Naive B cell (primary cell): ENCODE results near the gene CDH1. TPM values are rescaled to one million over a fixed set of nuclear protein-coding genes. Genes with fewer than 3 reads are reported as not detected.

Experiments
- ATAC-seq, 2 donors: fragments of 150-1000 bp; cut with Tn5 transposase; 2 replicates each; pipeline ENCODE4 v1.10.0; 2021; ENCODE audit warnings: low read depth in 2 of 2, mild to moderate bottlenecking in 2 of 2, moderate library complexity in 2 of 2
- DNase-seq: peaks from one replicate; pipeline ENCODE4 v3.0.0; 2022
- H3K27ac Mint-ChIP-seq, 6 donors: one replicate each; pipeline ENCODE4 v1.8.0; 2020 to 2022; ENCODE audit warnings: mild to moderate bottlenecking in 6 of 6, mixed read lengths in 6 of 6, moderate library complexity in 5 of 6, inconsistent platforms in 2 of 6
- H3K27me3 Mint-ChIP-seq, 3 donors: one replicate each; pipeline ENCODE4 v1.8.0; 2021 to 2022; ENCODE audit warnings: mixed read lengths in 3 of 3, mild to moderate bottlenecking in 1 of 3
- H3K36me3 Mint-ChIP-seq, 2 donors: one replicate each; pipeline ENCODE4 v1.8.0; 2020 to 2022; ENCODE audit warnings: mixed read lengths in 2 of 2, inconsistent platforms in 1 of 2, mild to moderate bottlenecking in 1 of 2
- H3K4me1 Mint-ChIP-seq, 3 donors: one replicate each; pipeline ENCODE4 v1.8.0; 2020 to 2022; ENCODE audit warnings: mixed read lengths in 3 of 3, inconsistent platforms in 1 of 3, mild to moderate bottlenecking in 1 of 3, moderate library complexity in 1 of 3
- H3K4me3 Mint-ChIP-seq, 8 donors: one replicate each; pipeline ENCODE4 v1.8.0; 2020 to 2022; ENCODE audit warnings: mild to moderate bottlenecking in 8 of 8, mixed read lengths in 8 of 8, moderate library complexity in 8 of 8, inconsistent platforms in 2 of 8
- H3K9me3 Mint-ChIP-seq, 7 donors: one replicate each; pipeline ENCODE4 v1.8.0; 2020 to 2022; ENCODE audit warnings: mixed read lengths in 7 of 7, mild to moderate bottlenecking in 5 of 7, inconsistent platforms in 2 of 7, moderate library complexity in 1 of 7
- polyA plus RNA-seq, 6 donors: library from polyadenylated mRNA; unstranded; fragments of 300-500 nt; fragmentation: Illumina TruSeq; gene quantifications; one replicate each; pipeline ENCODE4 v1.2.3, GENCODE V29; 2021; ENCODE audit warnings: low read depth in 6 of 6

Gene CDH1
- polyA plus RNA-seq, 6 donors from 2014 or later, result not detected

DNA sequence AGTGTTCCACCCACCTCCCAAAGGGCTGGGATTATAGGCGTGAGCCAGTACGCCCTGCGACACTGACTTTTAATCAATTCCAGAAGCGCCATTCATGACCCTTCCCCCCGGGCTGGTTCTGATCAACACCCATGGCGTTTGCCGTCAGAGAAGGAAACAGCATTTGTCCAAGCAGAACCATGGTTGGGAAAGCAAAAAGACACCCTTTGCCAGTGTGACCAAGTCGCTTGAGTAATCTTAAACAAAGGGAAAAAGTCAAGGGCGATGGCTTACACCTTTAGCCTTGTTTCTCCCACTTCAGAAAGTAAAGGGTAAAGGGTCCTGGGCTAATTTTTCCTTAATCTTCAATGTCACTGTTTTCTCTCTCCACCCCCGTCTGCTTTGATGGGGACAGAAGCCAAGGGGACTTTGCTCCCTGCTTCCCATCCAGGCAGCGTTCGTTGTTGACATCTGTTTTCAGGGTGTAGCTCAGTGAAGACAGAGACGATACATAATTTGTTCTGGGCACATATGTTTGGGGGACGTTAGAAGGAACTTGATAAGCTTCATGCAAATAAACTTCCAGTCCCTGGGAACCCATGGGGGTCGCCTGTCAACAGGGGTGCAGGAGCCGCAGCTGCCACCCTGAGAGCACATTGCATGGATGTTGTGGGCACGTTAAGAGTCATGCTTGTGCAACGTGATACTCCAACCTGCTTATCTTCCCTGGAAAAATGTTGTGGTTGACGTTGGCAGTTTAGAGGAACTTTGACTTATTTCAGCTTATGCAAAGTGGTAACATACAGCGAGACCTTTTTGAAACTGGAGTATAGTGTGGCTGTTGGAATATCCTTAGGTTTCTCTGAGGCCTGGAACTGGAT is 55.6 kb downstream of the CDH1 start:
- Mint-ChIP-seq H3K4me3 (no peak overlapping the region), H3K27ac (no peak overlapping the region), H3K4me1 (no peaks in the 10 kb centered on the region), H3K36me3 (no peaks in the 10 kb centered on the region), H3K27me3 (peaks cover 0 to 9% (median 4%) of the 10 kb centered on the region in 3 donors), H3K9me3 (no peaks in the 10 kb centered on the region)
- no peak for ATAC-seq
- no peak for DNase-seq

DNA sequence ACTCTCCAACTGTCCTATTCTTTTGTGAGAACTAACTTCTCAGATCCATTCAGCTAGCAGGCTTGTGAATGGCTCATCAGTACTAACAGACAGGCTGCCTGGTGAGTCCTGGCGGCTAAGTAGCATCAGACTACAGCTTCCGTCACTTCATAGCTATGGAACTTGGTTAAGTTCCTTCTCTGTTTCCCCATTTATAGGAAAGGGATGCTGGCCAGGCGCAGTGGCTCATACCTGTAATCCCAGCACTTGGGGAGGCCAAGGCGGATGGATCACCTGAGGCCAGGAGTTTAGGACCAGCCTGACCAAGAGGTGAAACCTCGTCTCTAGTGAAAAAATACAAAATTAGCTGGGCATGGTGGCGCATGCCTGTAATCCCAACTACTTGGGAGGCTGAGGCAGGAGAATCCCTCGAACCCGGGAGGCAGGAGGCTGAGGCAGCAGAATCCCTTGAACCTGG is 56.3 kb downstream of the CDH1 start:
- Mint-ChIP-seq H3K4me1 (no peaks in the 10 kb centered on the region), H3K36me3 (no peaks in the 10 kb centered on the region), H3K9me3 (no peaks in the 10 kb centered on the region), H3K27ac (no peak overlapping the region), H3K27me3 (peaks cover 0 to 9% (median 4%) of the 10 kb centered on the region in 3 donors), H3K4me3 (no peak overlapping the region)
- DNase-seq (no peak), ATAC-seq (no peak)

DNA sequence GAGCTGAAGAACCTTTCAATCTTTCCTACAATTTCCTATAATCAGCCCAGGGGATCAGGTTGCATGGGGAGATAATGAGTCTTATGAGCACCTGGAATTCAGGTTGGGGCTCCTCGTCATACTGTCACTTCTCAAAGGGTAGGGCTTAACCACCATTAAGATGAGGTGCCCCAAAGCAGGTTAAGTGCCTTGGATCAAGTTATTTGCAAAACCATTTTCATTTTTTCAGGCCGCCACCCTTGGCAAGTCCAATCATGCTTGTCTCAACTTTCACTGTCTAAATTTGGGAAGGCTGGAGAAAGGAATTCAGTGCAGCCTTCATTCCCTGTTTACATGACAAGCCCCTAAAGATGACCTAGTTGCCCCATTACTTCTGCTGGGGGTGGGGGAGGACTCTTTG is 61.3 kb downstream of the CDH1 start:
- H3K4me1 Mint-ChIP-seq, result no peaks in the 10 kb centered on the region
- H3K36me3 Mint-ChIP-seq, result no peaks in the 10 kb centered on the region
- DNase-seq (no peak), ATAC-seq (no peak)
- H3K27ac Mint-ChIP-seq, result no peak overlapping the region
- H3K4me3 Mint-ChIP-seq, result no peak overlapping the region
- H3K9me3 Mint-ChIP-seq, result no peaks in the 10 kb centered on the region
- H3K27me3 Mint-ChIP-seq, result peaks cover 0 to 4% (median 0%) of the 10 kb centered on the region in 3 donors

DNA sequence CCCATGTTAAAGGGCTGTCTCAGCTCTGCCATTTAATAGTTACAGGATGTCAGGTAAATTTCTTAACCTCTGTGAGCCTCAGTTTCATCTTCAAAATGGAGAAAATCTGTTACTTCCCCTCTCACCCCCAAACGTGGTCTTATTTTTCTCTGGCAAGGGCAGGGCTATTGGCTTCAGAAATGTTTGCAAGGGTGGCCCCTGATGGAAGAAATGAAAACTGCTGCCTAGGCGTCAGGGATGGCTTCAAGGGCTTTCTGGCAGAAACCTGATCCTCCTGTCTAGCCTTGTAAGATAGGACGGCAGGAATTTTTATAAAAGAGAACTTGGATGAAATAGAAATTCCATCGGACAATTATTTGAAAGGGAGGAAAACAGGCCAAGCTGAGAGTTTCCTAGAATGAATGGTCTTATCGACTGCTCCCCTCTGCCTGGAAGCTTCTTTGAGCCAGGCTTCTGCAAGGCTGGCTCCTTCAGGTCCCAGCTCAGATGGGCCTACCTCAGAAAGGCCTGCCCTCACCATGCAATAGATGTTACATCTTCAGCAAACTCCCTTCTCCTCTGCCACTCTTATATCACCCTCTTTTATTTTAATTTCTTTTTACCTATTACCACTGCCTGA is 63.3 kb downstream of the CDH1 start:
- ATAC-seq (peak; percentile 76 to 84), DNase-seq (peak; percentile 35)
- Mint-ChIP-seq H3K9me3 (no peaks in the 10 kb centered on the region), H3K4me1 (no peaks in the 10 kb centered on the region), H3K36me3 (no peaks in the 10 kb centered on the region), H3K27me3 (no peaks in the 10 kb centered on the region), H3K4me3 (no peak overlapping the region), H3K27ac (no peak overlapping the region)

DNA sequence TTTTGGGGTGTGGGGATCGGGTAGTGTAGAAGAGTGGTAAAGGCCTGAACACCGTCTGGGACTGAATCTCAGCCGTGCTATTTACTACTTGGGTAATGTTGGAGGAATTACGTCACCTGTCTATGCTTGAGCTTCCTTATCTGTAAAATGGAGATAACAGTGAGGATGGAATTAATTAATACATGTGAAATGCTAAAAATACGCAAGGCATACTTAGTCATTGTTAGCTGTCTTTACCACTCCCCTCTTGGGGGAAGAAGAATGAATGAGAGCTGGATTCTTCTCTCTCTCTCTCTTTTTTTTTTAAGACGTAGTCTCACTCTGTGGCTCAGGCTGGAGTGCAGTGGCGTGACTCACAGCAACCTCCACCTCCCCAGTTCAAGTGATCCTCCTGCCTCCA is 65.1 kb downstream of the CDH1 start:
- ATAC-seq (no peak), DNase-seq (no peak)
- no peaks in the 10 kb centered on the region for H3K4me1 Mint-ChIP-seq
- no peak overlapping the region for H3K27ac Mint-ChIP-seq
- H3K27me3 Mint-ChIP-seq, result peaks cover 0 to 9% (median 9%) of the 10 kb centered on the region in 3 donors
- no peaks in the 10 kb centered on the region for H3K9me3 Mint-ChIP-seq
- no peaks in the 10 kb centered on the region for H3K36me3 Mint-ChIP-seq
- no peak overlapping the region for H3K4me3 Mint-ChIP-seq

DNA sequence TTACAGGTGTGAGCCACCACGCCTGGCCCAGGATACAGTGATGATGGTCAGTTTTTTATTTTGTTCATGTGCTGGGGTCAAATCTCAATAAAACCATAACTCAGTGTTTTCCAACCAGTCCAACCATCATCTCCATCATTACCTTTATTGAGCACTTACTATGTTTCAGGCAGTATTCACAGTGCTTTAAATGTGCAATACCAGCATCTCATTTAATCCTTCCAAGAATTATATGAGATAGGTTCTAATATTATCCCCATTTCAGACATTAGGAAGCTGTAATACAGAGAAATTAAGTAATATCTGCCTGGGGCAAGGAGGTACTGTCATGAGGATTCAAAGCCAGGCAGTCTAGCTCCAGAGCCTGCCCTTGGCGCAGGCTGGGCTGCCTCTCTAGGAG is 69.3 kb downstream of the CDH1 start:
- H3K27me3 Mint-ChIP-seq, result peaks cover 9 to 11% (median 11%) of the 10 kb centered on the region in 3 donors
- H3K36me3 Mint-ChIP-seq, result no peaks in the 10 kb centered on the region
- H3K4me1 Mint-ChIP-seq, result no peaks in the 10 kb centered on the region
- H3K9me3 Mint-ChIP-seq, result no peaks in the 10 kb centered on the region
- H3K27ac Mint-ChIP-seq, result no peak overlapping the region
- ATAC-seq (no peak), DNase-seq (no peak)
- H3K4me3 Mint-ChIP-seq, result no peak overlapping the region

DNA sequence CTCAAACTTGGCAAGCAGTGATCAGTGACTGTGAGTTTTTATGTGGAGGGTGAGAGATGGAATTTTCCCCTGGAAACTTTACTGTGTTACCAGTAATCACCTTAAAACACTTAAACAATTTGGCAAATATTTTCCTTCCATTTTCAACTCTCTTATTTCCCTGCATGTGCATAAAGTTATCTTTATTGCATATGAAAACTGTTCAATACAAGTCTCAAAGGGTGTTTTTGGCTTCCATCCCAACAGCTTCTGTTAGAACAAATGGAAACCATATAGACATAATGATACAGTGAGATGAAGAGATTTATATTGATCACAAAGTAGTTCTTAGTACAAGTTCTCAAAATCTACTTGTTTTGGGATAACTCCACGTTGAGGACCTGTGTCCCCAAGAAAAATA is 69.9 kb downstream of the CDH1 start:
- DNase-seq, result no peak

DNA sequence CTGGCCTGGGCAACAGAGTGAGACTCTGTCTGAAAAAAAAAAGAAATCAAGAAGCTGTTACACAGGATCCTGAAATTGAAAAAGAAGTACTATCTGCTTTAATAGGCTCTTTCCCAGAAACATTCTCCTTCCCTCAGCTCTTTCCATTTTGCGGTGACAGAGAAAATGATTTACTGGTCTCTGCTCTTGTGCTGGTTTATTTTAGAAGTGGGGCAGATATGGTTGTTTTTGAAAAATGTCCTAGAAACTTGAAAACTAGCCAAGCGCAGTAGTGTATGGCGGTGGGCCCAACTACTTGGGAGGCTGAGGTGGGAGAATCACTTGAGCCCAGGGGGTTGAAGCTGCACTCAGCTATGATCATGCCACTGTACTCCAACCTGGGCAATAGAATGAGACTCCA is 77.4 kb downstream of the CDH1 start:
- Mint-ChIP-seq H3K9me3 (no peaks in the 10 kb centered on the region), H3K4me1 (no peaks in the 10 kb centered on the region), H3K4me3 (no peak overlapping the region), H3K36me3 (no peaks in the 10 kb centered on the region), H3K27ac (no peak overlapping the region), H3K27me3 (peaks cover 7 to 20% (median 13%) of the 10 kb centered on the region in 3 donors)
- ATAC-seq (no peak), DNase-seq (no peak)

More for the DNA sequence above, 69.9 kb downstream of the CDH1 start:
- Mint-ChIP-seq H3K36me3 (no peaks in the 10 kb centered on the region), H3K9me3 (no peaks in the 10 kb centered on the region), H3K27ac (no peak overlapping the region), H3K4me1 (no peaks in the 10 kb centered on the region), H3K4me3 (no peak overlapping the region), H3K27me3 (peaks cover 10 to 16% (median 16%) of the 10 kb centered on the region in 3 donors)
- no peak for ATAC-seq

DNA sequence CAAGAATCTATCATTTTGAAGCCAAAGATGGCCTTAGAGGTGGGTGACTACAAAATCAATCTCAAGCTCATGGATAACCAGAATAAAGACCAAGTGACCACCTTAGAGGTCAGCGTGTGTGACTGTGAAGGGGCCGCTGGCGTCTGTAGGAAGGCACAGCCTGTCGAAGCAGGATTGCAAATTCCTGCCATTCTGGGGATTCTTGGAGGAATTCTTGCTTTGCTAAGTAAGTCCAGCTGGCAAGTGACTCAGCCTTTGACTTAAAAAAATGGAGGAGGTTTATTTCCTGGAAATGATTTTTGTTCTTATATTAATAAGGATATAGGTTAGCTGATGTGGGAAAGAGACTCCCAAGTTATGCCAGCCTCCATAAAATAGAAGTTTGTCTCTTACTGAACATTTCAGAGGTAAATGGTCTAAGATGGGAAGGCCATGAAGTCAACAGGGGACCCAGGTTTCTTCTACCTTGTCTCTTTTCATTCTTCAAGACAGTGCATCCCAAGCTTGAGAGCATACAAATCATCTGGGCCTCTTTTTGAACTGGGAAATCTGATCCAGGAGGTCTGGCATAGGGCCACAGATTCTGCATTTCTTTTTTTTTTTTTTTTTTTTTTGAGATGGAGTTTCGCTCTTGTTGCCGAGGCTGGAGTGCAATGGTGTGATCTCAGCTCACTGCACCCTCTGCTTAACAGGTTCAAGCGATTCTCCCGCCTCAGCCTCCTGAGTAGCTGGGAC is 86.5 kb downstream of the CDH1 start:
- Mint-ChIP-seq H3K27ac (no peak overlapping the region), H3K36me3 (no peaks in the 10 kb centered on the region), H3K4me3 (no peak overlapping the region), H3K27me3 (peaks cover 8 to 16% (median 8%) of the 10 kb centered on the region in 3 donors), H3K4me1 (no peaks in the 10 kb centered on the region), H3K9me3 (peaks cover 0 to 3% (median 0%) of the 10 kb centered on the region in 7 donors)
- no peak for ATAC-seq
- DNase-seq, result no peak

DNA sequence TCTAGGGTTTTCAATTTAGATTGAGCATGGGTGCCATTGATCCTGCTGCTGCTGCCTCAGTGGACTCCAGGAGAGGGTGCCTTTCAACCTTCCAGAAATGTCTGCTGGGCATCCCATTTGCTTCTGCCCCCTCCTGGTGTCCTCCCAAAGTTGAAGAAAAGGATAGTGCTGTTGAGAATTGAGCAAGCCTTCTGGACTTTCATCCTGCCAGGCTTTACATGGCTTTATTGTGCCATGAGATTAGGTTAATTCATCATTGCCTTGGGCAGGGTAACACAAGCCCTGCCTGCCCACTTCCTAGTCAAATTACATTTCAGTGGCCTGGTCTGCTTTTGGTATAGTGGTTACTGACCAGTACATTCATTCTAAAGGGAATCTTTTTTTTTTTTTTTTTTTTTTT is 88.3 kb downstream of the CDH1 start:
- H3K9me3 Mint-ChIP-seq, result peaks cover 0 to 3% (median 0%) of the 10 kb centered on the region in 7 donors
- H3K36me3 Mint-ChIP-seq, result no peaks in the 10 kb centered on the region
- no peaks in the 10 kb centered on the region for H3K4me1 Mint-ChIP-seq
- H3K4me3 Mint-ChIP-seq, result no peak overlapping the region
- DNase-seq (no peak), ATAC-seq (no peak)
- peaks cover 10 to 21% (median 11%) of the 10 kb centered on the region in 3 donors for H3K27me3 Mint-ChIP-seq
- no peak overlapping the region for H3K27ac Mint-ChIP-seq

DNA sequence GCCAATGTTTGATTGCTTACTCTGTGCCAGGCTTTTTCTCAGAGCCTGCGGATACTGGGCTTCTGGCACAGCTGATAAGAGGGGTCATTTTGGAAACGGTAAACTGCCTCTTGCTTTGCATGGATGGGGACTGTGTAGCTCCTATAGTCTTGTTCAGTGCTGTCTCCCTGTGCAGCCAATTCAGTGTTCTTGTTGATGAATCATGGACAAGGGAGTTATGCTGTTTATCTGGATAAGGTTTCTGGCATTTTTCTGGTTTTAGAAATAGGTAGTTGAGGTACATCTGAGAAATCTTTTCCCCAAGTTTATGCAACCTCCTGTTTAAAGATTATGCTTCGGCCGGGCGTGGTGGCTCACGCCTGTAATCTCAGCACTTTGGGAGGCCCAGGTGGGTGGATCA is 89.6 kb downstream of the CDH1 start:
- H3K36me3 Mint-ChIP-seq, result no peaks in the 10 kb centered on the region
- H3K27me3 Mint-ChIP-seq, result peaks cover 10 to 20% (median 16%) of the 10 kb centered on the region in 3 donors
- H3K27ac Mint-ChIP-seq, result no peak overlapping the region
- H3K9me3 Mint-ChIP-seq, result peaks cover 0 to 6% (median 0%) of the 10 kb centered on the region in 7 donors
- no peaks in the 10 kb centered on the region for H3K4me1 Mint-ChIP-seq
- H3K4me3 Mint-ChIP-seq, result no peak overlapping the region
- ATAC-seq, result no peak
- DNase-seq, result no peak

DNA sequence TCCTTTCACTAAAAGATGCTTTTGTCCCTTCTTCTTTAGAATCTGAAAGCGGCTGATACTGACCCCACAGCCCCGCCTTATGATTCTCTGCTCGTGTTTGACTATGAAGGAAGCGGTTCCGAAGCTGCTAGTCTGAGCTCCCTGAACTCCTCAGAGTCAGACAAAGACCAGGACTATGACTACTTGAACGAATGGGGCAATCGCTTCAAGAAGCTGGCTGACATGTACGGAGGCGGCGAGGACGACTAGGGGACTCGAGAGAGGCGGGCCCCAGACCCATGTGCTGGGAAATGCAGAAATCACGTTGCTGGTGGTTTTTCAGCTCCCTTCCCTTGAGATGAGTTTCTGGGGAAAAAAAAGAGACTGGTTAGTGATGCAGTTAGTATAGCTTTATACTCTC is 96.2 kb downstream of the CDH1 start:
- ATAC-seq (no peak), DNase-seq (no peak)
- Mint-ChIP-seq H3K9me3 (peaks cover 0 to 6% (median 0%) of the 10 kb centered on the region in 7 donors), H3K4me1 (no peaks in the 10 kb centered on the region), H3K27me3 (peaks cover 10 to 38% (median 15%) of the 10 kb centered on the region in 3 donors), H3K36me3 (peaks cover 0 to 4% of the 10 kb centered on the region in 2 donors), H3K4me3 (no peak overlapping the region), H3K27ac (no peak overlapping the region)

DNA sequence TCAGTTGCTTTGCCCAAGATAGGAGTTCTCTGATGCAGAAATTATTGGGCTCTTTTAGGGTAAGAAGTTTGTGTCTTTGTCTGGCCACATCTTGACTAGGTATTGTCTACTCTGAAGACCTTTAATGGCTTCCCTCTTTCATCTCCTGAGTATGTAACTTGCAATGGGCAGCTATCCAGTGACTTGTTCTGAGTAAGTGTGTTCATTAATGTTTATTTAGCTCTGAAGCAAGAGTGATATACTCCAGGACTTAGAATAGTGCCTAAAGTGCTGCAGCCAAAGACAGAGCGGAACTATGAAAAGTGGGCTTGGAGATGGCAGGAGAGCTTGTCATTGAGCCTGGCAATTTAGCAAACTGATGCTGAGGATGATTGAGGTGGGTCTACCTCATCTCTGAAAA is 97.5 kb downstream of the CDH1 start:
- no peak overlapping the region for H3K27ac Mint-ChIP-seq
- H3K9me3 Mint-ChIP-seq, result peaks cover 0 to 6% (median 0%) of the 10 kb centered on the region in 7 donors
- ATAC-seq (no peak), DNase-seq (no peak)
- peaks cover 0 to 4% of the 10 kb centered on the region in 2 donors for H3K36me3 Mint-ChIP-seq
- no peak overlapping the region for H3K4me3 Mint-ChIP-seq
- peaks cover 10 to 32% (median 15%) of the 10 kb centered on the region in 3 donors for H3K27me3 Mint-ChIP-seq
- H3K4me1 Mint-ChIP-seq, result no peaks in the 10 kb centered on the region
